ENCODE data around the gene WDR83. TPM values are rescaled to one million over a fixed set of nuclear protein-coding genes. Genes with fewer than 3 reads are reported as not detected.

WDR83 gene
- total RNA-seq, 2 experiments from 2014 or later: 6.5 to 6.6 TPM

DNA sequence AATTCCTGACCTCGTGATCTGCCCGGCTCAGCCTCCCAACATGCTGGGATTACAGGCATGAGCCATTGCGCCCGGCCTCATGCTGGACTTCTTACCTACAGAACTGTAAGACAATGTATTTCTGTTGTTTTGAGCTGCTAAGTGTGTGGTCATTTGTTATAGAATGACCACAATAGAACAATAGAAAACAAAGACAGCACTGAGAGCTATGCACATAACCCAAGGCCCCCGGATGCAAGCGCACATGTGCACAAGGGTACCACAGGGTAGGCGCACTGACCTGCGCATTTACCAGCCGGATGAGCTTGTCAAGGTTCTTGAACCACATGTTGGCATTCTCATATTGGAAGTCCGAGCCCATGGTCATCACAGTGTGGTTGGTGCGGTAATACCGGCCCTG lies 5.6 kb upstream of the WDR83 start:
- ChIA-PET CTCF (no interaction called here), POLR2A (no interaction called here)
- peaks cover 75% of the 10 kb centered on the region for H3K36me3 Mint-ChIP-seq (ENCODE audit: low read depth)
- ATAC-seq (ENCODE audit: poor library complexity): no peak
- no peak for DNase-seq
- H3K4me1 ChIP-seq (ENCODE audit: insufficient read depth, low read length): peaks cover 23% of the 10 kb centered on the region
- H3K27me3 ChIP-seq (ENCODE audit: control insufficient read depth in 1 of 2, insufficient read depth in 2 of 2, low read length in 2 of 2): no peaks in the 10 kb centered on the region
- H3K27ac ChIP-seq (ENCODE audit: low read depth in 1 of 2, low read length in 2 of 2): no peak overlapping the region
- peaks cover 78% of the 10 kb centered on the region for H3K36me3 ChIP-seq (ENCODE audit: insufficient read depth, low read length)
- H3K27me3 Mint-ChIP-seq: no peaks in the 10 kb centered on the region
- intact Hi-C loops (cut with DNase I, micrococcal nuclease): no loop called here
- peaks cover 20% of the 10 kb centered on the region for H3K4me1 Mint-ChIP-seq (ENCODE audit: low read depth)
- no peak overlapping the region for H3K4me3 Mint-ChIP-seq
- H3K9me3 Mint-ChIP-seq: no peaks in the 10 kb centered on the region
- no peak overlapping the region for H3K27ac Mint-ChIP-seq
- no peak overlapping the region for H3K4me3 ChIP-seq (ENCODE audit: low read length)
- TF ChIP-seq, protein P1, sequence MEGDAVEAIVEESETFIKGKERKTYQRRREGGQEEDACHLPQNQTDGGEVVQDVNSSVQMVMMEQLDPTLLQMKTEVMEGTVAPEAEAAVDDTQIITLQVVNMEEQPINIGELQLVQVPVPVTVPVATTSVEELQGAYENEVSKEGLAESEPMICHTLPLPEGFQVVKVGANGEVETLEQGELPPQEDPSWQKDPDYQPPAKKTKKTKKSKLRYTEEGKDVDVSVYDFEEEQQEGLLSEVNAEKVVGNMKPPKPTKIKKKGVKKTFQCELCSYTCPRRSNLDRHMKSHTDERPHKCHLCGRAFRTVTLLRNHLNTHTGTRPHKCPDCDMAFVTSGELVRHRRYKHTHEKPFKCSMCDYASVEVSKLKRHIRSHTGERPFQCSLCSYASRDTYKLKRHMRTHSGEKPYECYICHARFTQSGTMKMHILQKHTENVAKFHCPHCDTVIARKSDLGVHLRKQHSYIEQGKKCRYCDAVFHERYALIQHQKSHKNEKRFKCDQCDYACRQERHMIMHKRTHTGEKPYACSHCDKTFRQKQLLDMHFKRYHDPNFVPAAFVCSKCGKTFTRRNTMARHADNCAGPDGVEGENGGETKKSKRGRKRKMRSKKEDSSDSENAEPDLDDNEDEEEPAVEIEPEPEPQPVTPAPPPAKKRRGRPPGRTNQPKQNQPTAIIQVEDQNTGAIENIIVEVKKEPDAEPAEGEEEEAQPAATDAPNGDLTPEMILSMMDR (IDR thresholded peaks at IDR 0.05): no peak
- H3K9me3 ChIP-seq (ENCODE audit: control insufficient read depth in 1 of 2, insufficient read depth in 1 of 2, low read length in 2 of 2): no peaks in the 10 kb centered on the region

DNA sequence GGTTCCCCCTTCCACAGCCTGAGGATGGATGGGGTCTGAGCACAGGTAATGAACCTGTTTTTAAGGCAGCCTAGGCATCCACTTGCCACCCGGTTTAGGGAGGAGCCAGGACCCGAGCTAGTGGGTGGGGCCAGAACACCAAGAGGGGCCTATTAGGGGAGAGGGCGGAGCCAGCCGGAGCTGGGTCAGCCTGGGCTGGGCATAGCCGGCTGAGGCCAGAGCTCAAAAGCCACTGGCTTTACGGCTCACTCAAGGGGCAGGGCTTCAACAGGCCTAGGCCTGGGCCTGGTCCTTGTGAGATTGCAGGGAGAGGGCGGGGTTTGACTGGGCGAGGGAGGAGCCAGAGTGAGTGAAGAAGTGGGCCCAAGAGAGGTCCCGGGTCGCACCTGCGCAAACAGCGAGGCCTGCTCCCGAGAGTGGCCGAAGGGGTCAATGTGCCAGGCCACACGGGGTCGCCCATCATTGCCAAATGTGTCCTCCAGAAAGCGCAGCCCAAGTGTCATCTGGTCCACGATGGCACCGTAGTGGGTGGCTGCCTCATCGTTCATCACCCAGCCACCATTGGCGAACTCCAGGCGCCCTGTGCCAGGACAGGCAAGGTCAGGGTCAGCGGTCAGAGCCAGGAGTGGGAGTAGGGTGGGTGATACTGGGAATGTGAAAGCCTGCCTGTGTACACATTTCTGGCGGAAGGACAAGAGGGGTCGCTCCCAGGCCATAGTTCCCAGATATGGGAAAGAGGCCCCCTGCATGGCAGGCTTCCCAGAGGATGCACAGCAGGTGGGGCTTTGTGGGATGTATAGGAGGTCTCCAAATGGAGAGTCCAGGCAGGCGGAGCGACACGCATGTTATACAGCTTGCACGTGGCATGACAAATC lies 2.0 kb upstream of the WDR83 start:
- Histone ChIP-seq H3K27me3 (ENCODE audit: control insufficient read depth in 1 of 2, insufficient read depth in 2 of 2, low read length in 2 of 2) (no peaks in the 10 kb centered on the region), H3K27ac (ENCODE audit: low read depth in 1 of 2, low read length in 2 of 2) (peak overlapping the region; percentile 39 to 44), H3K4me1 (ENCODE audit: insufficient read depth, low read length) (peaks cover 53% of the 10 kb centered on the region), H3K36me3 (ENCODE audit: insufficient read depth, low read length) (peaks cover 46% of the 10 kb centered on the region), H3K9me3 (ENCODE audit: control insufficient read depth in 1 of 2, insufficient read depth in 1 of 2, low read length in 2 of 2) (no peaks in the 10 kb centered on the region), H3K4me3 (ENCODE audit: low read length) (peak overlapping the region; percentile 94)
- Mint-ChIP-seq H3K9me3 (no peaks in the 10 kb centered on the region), H3K4me1 (ENCODE audit: low read depth) (peaks cover 47% of the 10 kb centered on the region), H3K27ac (peak overlapping the region; percentile 98), H3K27me3 (no peaks in the 10 kb centered on the region), H3K36me3 (ENCODE audit: low read depth) (peaks cover 64% of the 10 kb centered on the region), H3K4me3 (peak overlapping the region; percentile 92)
- ChIA-PET CTCF (no interaction called here), POLR2A (interaction anchor here (0.5 to 2.9 kb wide), 5 partner anchors 14 to 54 kb away, joined by 3 to 13 read pairs (median 10); partner anchors contain the start of genes DHPS, ZNF490 and ZNF791)
- TF ChIP-seq, protein P1 (IDR thresholded peaks at IDR 0.05): no peak
- intact Hi-C loops (cut with DNase I, micrococcal nuclease): loop anchor here (5.0 kb wide), 4 partner anchors 32 to 742 kb away; partner anchors contain the start of gene JUNB (in 1 of the 2)
- ATAC-seq (ENCODE audit: poor library complexity) (no peak), DNase-seq (peak in 1 of 14 experiments; percentile 42)

DNA sequence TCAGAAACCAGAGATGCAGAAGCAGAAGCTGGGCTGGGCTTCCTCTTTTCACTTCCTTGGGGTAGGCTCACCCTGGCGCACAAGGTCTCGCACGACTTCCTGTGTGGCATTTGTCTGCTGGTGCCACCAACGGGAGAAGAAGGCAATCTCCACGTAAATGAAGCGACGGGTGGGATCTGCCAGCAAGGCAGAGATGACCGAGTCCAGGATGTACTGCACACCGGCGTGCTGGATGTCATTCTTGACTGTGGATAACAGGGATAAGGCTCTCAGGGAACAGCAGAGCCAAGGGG lies 1.4 kb upstream of the WDR83 start:
- H3K4me3 ChIP-seq (ENCODE audit: low read length): peak overlapping the region; percentile 94
- CTCF ChIA-PET: interaction anchor here (1.7 kb wide), 1 partner anchor 25 kb away, joined by 14 read pairs; no protein-coding TSS in a partner anchor
- H3K36me3 ChIP-seq (ENCODE audit: insufficient read depth, low read length): peaks cover 46% of the 10 kb centered on the region

More for the DNA sequence above, 1.4 kb upstream of the WDR83 start:
- Mint-ChIP-seq H3K27ac (peak overlapping the region; percentile 98), H3K4me3 (peak overlapping the region; percentile 92), H3K27me3 (no peaks in the 10 kb centered on the region), H3K9me3 (no peaks in the 10 kb centered on the region), H3K4me1 (ENCODE audit: low read depth) (peaks cover 48% of the 10 kb centered on the region), H3K36me3 (ENCODE audit: low read depth) (peaks cover 60% of the 10 kb centered on the region)
- intact Hi-C loops (cut with DNase I, micrococcal nuclease): loop anchor here (5.0 kb wide), 4 partner anchors 33 to 743 kb away; partner anchors contain the start of gene JUNB (in 1 of the 2)
- no peaks in the 10 kb centered on the region for H3K9me3 ChIP-seq (ENCODE audit: control insufficient read depth in 1 of 2, insufficient read depth in 1 of 2, low read length in 2 of 2)
- POLR2A ChIA-PET: interaction anchor here (0.7 to 2.9 kb wide), 4 partner anchors 16 to 54 kb away, joined by 4 to 13 read pairs (median 12); partner anchors contain the start of genes DHPS, ZNF490 and ZNF791
- peak; percentile 47 for ATAC-seq (ENCODE audit: poor library complexity)
- H3K27ac ChIP-seq (ENCODE audit: low read depth in 1 of 2, low read length in 2 of 2): peak overlapping the region; percentile 39 to 85
- peak; percentile 35 to 83 (median 58) for DNase-seq
- H3K27me3 ChIP-seq (ENCODE audit: control insufficient read depth in 1 of 2, insufficient read depth in 2 of 2, low read length in 2 of 2): no peaks in the 10 kb centered on the region
- H3K4me1 ChIP-seq (ENCODE audit: insufficient read depth, low read length): peaks cover 58% of the 10 kb centered on the region
- TF ChIP-seq, protein P1 (IDR thresholded peaks at IDR 0.05): no peak

Measured in CD4-positive, alpha-beta T cell (primary cell).